HG02970 (cell line): ENCODE data around the gene ACSS1.

Experiments used
- ATAC-seq: cut with Tn5 transposase; IDR thresholded peaks from one replicate; pipeline ENCODE4 v1.9.1; 2021; ENCODE audit warnings: mild to moderate bottlenecking, moderate library complexity, moderate number of reproducible peaks; ENCODE audit not compliant: unreplicated experiment, low FRiP score

The ACSS1 gene

DNA sequence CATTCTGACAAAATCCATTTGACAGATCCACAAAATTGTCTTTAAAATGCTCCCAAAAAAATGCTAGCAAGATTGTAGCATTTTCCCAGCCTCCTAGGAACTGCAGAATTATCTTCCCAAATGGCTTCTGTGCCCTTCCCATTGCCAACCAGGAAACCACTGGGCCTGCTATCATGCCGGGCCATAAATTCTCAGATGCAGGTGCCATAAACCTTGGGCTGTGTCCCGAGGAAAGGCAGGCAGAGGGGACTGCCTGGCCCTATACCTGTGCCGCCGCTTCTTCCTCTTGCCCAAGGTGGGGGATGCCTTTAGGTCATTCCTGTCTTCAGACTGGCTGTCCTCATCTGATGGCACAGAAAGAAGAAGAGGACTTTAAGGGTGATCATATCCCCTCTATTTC is 21.2 kb upstream of the ACSS1 start:
- ATAC-seq = no peak

DNA sequence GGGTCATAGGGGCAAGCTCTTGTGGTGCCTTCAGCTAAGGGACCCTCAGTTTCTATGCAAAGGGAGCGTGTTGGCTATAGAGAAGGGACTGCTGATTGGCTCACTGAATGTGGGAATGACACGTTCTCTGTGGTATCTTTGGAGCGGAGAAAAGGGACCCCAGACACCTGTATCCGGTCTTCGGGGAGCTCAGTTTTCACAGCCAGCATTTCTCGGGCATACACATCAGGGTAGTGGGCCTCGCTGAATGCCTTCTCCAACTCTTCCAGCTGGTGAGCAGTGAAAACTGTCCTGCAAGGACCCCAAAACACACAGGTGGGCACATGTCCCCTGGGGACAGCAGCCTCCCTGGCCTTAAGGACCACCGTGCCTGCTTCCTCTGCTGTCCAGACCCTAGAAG is 20.7 kb upstream of the ACSS1 start:
- no peak for ATAC-seq

DNA sequence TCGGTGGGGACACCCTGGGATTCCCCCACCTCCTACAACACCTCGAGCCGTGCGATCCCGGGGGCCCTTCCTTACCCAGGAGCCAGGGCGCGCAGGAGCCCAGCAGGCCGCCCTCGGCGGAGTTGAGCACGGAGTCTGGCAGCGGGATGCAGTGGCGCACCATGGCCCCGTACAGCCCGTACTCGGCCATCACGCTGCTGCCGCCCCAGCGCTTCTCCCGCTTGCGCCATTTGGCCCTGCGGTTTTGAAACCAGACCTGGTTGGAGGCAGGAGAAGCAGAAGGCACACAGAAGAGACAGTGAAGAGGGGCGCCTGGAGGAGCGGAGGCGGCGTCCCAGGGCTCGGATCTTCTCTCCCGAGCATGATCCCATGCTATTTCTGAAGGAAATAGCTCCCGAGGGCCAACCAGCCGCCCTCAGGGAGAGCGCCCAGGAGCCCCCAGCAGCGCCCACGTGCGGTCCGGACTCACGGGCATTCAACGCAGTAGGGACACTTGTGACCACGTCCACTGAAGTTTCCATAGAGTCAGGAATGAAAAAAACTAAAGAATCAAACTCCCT is 19.8 kb upstream of the ACSS1 start:
- ATAC-seq = no peak

DNA sequence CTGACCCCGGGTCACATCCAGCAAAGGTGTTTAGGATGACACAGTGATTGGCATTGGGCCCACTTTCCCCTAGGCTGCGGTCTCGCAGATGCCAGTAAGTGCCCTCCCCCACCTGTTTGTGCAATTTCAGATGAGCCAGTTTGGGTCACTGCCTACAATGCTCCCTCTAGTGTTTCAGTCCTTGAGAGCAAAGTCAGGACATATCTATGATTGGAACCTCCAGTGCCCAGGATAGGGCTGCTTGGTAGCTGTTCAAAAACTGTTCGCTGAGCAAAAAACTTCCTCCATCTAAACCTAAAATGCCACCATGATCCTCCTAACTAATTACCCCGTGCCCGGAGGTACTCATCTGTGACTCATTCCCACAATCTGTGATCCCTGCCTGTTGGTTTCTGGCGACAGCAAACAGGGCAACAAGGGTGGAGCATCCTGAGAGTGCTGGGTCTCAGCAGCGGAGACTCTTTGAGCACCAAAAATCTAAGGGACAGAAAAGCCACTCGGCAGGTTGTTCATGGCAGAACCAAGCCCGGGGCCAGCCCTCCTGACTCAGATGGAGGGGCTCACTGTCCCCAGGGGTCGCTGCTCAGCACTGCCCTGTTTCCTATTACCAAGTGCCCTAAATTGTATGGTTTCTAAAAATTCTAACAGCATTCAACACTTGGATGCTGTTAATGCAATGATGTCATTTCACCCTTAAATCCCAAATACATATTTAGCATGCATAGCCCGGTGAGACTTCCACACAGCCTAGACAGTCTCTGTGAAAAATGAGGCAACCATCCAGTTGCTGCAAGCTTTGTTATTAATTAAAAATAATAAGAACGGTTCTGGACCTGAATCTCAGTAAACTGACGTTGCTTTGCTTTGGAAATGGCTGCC is 19.0 kb upstream of the ACSS1 start:
- ATAC-seq = no peak

DNA sequence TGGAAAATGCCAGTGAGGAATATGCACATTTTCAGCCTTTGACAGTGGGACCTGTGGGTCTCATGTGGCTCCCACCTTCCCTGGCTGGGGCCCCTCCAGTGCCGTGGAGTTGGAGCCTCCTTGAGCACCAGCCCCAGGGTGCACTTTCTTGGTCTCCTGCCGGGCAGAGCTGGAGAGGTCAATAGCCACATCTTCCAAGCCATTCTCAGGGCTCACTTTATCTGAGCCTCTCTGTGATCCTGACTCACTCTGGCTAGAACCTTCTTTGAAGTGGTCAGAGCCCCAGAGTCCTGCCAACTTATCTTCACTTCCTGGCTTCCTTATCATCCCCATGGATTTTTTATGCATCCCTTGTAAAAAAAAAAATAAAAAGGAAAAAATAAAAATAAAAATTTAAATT is 18.3 kb upstream of the ACSS1 start:
- no peak for ATAC-seq

DNA sequence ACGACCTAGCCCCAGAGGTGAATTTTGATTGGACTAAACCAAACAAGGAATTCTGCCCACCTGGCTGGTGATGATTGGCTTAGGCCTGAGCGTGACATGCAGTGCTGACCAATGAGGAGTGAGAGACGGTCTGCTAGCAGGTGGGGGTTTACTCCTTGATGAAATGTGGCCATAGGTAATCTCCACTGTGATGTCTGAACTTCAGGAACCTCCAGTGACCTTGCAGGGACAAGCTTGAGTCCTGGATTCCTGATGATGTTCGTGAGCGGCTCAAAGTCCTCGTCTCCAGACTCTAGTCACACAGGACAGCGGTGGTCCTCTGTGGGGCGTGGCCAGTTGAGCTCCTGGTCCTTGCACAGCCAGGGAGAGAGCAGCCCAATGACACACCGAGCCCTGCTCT is 15.6 kb upstream of the ACSS1 start:
- ATAC-seq = no peak

DNA sequence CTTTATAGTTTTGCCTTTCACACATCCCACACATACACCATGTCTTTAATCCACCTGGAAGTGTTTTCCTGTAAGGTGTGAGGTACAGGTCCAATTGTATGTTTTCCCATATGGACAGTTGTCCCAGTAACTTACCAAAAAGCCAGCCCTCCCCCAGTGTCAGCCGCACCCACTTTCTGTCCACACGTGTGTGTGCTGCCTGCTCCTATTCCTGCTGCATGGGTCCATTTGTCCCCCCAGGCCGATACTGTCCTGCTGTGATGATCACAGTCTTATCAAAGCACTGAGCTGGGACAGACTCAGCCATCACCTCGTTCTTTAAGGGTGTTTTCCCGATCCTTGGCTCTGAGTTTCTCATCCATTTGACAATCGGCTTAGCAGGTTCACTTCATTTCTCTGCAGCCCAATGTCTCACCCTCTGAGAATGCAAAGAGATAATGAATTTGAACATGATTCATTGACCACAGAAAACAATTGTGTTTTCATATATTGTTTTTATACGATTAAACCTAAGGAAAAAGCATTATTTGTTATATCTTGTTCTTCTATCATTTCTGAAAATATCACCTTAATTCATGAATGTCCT is 14.4 kb upstream of the ACSS1 start:
- no peak for ATAC-seq

DNA sequence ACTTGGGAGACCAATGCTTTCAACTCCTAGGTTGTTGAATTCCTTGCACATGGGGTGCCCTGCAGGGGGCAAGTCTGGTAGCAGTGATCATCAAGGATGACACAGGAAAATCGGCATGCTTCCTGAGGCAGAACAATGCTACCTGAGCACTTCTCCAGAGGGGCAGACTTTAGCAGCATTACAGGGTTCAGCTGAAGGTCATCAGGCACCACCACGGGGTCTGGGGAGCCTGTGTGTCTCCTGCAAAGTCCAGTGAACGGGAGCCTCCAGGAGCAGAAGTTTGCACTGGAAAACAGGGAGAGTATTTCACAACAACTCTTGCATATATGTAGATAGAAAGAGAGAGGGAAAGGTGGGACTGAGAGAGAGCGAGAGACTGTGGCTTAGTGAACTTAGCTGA is 13.8 kb upstream of the ACSS1 start:
- no peak for ATAC-seq

DNA sequence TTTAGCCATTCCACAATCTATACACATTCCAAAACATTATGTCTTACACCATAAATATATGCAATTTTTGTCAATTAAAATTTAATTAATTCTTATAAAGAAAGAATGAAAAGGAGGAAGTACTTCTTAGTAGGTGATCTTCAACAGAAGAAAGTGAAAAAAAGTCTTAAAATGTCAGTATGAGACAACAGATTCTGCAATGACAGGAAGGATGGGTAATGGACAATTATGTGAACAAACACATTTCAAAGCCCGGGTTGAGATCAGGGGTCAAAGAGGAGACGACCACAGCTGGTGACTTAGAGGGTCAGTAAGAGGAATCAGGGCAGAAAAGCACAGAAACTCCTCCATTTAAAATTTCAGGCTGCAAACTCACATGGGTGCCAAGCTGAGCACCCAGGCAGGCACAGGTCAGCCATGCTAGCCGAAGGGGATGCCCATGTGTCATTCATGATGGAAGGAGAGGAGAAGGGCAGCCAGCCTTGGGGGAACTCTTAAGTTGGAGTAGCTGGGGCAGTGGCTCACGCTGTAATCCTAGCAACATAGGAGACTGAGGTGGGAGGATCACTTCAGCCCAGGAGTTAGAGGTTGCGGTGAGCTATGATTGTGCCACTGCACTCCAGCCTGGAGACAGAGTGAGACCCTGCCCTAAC is 13.0 kb upstream of the ACSS1 start:
- ATAC-seq = no peak

DNA sequence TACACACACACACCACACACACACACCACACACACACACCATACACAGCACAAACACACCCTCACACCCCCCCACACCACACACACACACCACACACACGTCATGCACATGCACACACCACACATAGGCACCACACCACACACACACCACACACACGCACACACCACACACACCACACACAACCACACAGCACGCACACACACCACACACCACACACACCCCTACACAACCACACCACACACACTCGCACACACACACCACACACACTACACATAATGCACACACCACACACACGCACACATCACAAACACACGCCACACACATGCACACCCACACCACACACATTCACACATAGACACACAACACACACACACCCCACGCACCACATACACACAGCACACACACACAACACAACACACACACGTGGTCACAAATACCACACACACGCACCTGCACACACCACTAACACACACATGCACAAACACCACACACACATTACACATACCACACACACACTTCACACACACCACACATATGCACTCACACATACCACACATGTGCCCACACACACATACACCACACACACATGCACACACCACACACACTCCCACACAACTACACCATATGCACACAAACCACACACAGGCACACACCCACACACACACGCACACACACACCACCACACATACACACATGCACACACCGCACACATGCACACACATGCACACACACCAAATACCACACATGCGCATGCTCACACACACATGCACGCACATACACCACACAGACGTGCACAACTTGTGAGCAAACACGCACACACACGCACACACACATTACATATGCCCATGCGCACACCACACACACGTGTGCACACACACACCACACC is 9.4 kb upstream of the ACSS1 start:
- ATAC-seq = no peak

DNA sequence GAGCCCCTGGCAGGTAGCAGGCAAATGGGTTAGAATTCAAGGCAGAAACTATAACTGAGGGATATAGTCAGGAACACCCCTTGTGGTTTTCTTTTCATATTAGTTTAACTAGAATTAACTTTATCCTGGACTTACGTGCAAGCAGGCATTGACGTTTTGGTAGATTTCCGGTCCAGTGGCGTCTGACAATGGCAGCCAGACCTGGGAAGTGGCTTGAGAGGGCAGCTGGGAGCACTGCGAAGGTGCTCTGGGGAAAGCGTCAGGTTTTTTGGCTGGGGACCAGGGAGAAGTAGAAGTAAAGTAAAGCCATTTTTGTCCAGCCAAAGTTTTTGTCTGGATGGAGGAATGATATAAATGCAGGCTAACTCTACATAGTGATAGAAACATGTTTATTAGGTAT is 8.4 kb upstream of the ACSS1 start:
- ATAC-seq = no peak

DNA sequence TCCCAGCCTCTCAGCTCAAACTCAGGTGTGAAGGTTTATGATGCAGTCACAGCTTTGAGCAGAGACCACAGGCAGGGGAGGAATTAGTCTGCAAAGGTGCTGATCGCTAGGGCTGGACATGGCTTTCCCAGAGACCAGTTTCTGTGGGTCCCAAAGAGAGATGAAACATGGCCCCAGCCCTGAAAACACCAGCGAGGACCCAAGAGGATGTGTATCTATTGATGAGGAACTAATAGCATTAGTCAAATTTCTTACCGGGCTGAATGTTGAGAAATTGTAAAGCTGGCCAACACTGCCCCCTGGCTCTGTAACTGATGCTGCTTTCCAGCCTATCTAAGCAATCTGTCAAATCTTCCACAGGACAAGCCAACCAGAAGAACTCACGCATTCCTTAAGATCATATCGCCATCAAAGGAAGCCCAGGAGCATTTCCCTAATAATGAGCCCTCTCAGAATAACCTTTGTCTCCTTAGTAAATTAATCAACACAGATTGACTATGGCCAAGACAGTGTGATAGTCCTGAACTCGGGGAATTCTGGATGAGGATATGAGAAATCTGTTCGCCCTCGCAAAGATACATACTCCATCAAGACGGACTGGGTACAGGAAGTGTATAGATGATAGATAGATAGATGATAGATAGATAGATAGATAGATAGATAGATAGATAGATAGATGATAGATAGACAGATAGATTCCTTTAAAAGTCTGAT is 7.8 kb upstream of the ACSS1 start:
- no peak for ATAC-seq

DNA sequence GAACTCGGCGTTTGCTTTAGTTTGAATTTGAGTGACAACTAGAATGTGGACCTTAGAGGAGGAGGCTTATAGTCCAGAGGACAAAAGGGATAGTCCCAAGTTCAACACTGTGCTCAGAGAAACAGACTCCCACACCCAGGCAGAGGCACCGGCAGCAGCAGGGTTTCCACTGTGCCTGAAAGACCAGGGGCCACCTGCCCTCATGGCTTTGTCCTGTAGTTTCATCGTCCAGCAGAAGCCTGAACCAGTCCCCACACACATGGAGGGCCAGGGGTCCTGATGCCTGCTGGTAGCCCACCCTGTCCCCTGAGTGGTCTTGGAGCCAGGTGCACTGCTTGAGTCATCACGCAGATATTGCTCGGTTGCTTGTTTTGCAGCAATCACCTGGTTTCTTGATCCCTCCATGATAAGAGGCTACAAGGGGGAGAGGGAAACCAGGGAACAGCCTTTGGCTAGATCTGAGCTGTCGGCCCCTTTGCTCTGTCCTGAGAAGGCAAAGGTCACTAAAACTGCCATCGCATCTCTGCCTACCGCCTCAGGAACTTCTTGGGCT is 7.2 kb upstream of the ACSS1 start:
- no peak for ATAC-seq

DNA sequence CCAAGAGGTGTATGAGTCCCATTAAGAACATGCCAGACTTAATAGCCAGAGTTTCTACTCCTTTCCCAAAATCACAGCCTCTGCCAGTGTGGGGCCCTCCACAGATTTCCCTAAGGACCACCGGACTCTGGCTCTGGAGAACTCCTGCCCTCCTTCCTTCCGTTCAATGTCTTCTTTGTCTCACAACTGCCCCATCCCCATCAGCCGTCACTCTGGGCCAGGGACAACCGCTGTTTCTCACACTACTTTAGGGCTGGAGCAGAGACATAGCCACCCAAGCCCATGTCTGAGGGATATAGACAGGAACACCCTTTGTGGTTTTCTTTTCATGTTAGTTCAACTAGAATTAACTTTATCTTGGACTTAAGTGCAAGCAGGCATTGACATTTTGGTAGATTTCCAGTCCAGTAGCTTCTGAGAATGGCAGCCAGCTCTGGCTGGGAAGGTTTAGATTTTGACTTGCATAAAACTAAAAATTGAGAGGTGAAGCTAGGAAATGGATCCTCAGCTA is 6.7 kb upstream of the ACSS1 start:
- no peak for ATAC-seq

DNA sequence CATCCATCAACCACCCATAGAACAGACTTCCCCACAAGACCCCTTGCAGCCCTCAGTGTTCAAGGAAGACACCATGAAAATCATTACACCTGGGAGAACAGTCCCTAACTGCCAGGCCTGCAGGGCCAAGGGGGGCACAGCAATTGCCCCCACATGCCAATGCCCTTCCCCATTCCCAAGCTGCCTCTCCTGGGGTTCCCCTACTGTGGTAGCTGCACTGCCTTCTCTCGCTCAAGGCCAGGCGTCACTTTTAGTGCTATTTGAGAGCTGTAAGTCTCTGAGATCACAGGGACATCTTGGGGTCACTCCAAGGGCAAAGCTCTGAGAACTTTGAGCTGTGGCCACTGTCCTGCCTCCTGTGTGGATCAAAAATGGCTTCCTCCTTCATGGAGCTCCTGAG is 6.0 kb upstream of the ACSS1 start:
- no peak for ATAC-seq

DNA sequence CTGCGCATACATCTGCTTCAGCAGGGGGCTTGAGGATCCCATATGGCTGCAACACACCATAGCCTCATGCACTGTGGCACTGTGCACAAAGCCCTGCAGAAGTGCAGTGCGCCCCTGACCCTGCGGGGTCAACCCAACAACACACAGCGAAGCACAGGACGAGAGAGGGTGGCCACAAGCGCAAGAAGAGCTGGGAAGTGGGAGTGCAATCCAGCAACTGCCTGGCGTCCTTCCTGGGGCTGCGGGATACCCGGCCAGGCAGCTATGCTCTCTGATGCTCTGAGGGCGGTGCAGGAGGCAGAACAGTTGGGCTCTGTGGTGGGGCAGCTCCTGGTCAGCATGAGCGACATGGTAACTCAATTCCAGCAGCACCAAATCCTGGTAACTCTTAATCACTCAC is 5.6 kb upstream of the ACSS1 start:
- no peak for ATAC-seq

DNA sequence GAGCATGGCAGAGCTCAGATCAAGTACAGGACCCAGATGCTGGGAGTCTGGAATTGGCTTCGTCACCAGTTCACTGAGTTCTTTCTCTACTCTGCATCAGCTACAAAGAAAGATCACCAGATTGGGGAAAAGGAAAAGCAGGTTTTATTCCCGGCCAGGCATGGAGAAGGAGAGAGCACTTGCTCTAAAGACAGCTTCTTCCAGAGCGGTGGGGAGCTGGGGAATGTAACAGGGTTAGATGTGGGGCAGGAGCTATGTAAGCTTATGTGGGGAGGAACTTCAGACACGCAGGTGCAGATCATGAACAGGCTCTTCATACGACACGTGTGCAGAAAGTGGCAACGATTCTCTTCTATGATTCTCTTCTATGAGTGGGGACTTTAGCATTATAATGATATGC is 4.9 kb upstream of the ACSS1 start:
- ATAC-seq = no peak

DNA sequence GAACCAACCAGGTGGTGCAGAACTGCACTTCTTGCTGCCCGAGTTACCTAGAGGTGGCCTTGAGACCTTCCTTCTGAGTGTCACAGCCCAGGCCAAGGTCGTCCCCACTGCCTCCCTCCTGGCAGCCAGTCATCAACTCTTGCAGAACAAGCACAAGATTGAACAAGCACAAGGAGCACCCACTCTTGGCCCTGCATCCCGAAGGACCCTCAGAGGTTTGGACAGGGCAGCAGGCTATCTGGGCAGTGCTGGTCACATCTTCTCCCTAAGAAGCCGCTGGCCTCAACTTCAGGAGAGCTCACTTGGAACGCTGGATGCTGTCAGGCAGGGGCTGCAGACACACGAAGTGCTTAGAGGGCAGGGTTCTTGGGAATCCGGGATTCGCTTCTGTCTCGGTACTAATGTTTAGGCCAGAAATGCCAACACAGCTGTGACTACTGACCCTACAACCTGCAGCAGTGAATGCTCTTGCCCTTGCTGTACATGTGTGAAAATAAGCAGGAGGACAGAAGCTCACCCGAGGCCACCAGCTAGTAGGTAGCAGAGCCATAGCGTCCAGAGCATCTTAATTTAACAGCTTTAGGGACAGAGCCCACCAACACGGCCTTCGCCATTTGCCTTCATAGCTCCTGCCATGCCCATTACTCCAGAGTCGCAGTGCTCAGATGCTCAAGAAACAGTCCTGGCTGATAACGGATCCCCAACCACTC is 4.0 kb upstream of the ACSS1 start:
- ATAC-seq = no peak
